ENCODE measurements around the gene AREL1. TPM values are rescaled to one million over a fixed set of nuclear protein-coding genes. Genes with fewer than 3 reads are reported as not detected.

Gene AREL1
- total and polyA plus RNA-seq, 2 of the 8 experiments (the other 6 are each of a cell fraction or from before 2014, with no cell fraction given), result 31.4 to 49.1 TPM

- Histone ChIP-seq H3K79me2 (ENCODE audit: control insufficient read depth in 1 of 2, insufficient read depth in 2 of 2, low read length in 2 of 2) (peaks cover 0 to 45% of the 10 kb centered on the region in 2 experiments; a peak in 2 of 4 replicates), H3K4ac (replicated peaks; ENCODE audit: insufficient read length, low read depth, low read length) (no peak overlapping the region)
These were observed 17.5 kb downstream of the AREL1 start for GRCh38 chr14:74695406-74695805.

More at GRCh38 chr14:74695406-74695805, 17.5 kb downstream of the AREL1 start:
- H3K27me3 ChIP-seq (replicated peaks in 1 of 4; ENCODE audit: control insufficient read depth in 3 of 4, extremely low read depth in 1 of 4, insufficient read depth in 3 of 4, low read length in 3 of 4), result no peaks in the 10 kb centered on the region
- H3K79me1 ChIP-seq (ENCODE audit: low read depth, low read length), result peaks cover 3% of the 10 kb centered on the region
- H4K8ac ChIP-seq (ENCODE audit: extremely low read depth, insufficient read depth, low read length), result no peak overlapping the region
- no peak overlapping the region for H3K23ac ChIP-seq (ENCODE audit: insufficient read length)
- no peak overlapping the region for H2AK5ac ChIP-seq (ENCODE audit: low read depth, low read length)
- no peak overlapping the region for H3K27ac ChIP-seq (ENCODE audit: low read depth, low read length)
- H3K36me3 ChIP-seq (ENCODE audit: control insufficient read depth in 2 of 4, insufficient read depth in 4 of 4, low read length in 3 of 4), result peaks cover 0 to 12% (median 4%) of the 10 kb centered on the region in 4 experiments; a peak in 4 of 8 replicates
- H2BK120ac ChIP-seq (replicated peaks; ENCODE audit: low read depth, low read length), result no peak overlapping the region
- H3K23me2 ChIP-seq (ENCODE audit: low read depth, low read length), result no peaks in the 10 kb centered on the region
- no peak overlapping the region for H3K18ac ChIP-seq (ENCODE audit: extremely low read depth, low read length)
- H4K91ac ChIP-seq (replicated peaks; ENCODE audit: insufficient read length, low read length), result no peak overlapping the region
- H3K56ac ChIP-seq (replicated peaks; ENCODE audit: insufficient read length, low read depth, low read length), result no peak overlapping the region
- ChIA-PET POLR2A (ENCODE audit: partially characterized antibody) (no interaction called here), CTCF (ENCODE audit: partially characterized antibody) (interaction anchor here (2.0 kb wide), 1 partner anchor 11 kb away, joined by 5 read pairs; no protein-coding TSS in a partner anchor)
- WGBS, 2 experiments (ENCODE audit: extremely low coverage in 1 of 2, insufficient coverage in 1 of 2, insufficient read length in 1 of 2, insufficient replicate concordance in 2 of 2, low coverage in 1 of 2, low lambda C conversion rate in 2 of 2, missing lambda C conversion rate in 1 of 2), result 94% methylated on average over 4 of the region's 4 CpGs; no CpG with 5 or more reads in 1 of the 2 experiments
- H4K5ac ChIP-seq (ENCODE audit: insufficient read length, low read depth, low read length), result no peak overlapping the region
- no peak overlapping the region for H2BK15ac ChIP-seq (ENCODE audit: low read length)
- H3K4me2 ChIP-seq (ENCODE audit: insufficient read depth in 1 of 2, low read depth in 2 of 2, low read length in 2 of 2), result no peak overlapping the region
- H3K9me3 ChIP-seq (ENCODE audit: insufficient read depth in 2 of 2, low read depth in 1 of 2, low read length in 1 of 2), result no peaks in the 10 kb centered on the region
- H2AFZ ChIP-seq (ENCODE audit: low read length), result no peak overlapping the region
- no peak overlapping the region for H2BK5ac ChIP-seq (ENCODE audit: low read depth, low read length)
- H3K4me1 ChIP-seq (replicated peaks in 1 of 4; ENCODE audit: control insufficient read depth in 3 of 4, insufficient read depth in 4 of 4, low read length in 3 of 4), result no peaks in the 10 kb centered on the region
- no peak overlapping the region for H3K9ac ChIP-seq (replicated peaks in 1 of 4; ENCODE audit: extremely low read depth in 1 of 4, low read depth in 3 of 4, low read length in 3 of 4)
- H4K20me1 ChIP-seq (replicated peaks in 1 of 2; ENCODE audit: control insufficient read depth in 1 of 2, insufficient read depth in 2 of 2, low read length in 2 of 2), result peaks cover 0 to 4% of the 10 kb centered on the region in 2 experiments
- no peak overlapping the region for H3K14ac ChIP-seq (ENCODE audit: insufficient read length)
- H2BK12ac ChIP-seq (ENCODE audit: low read depth, low read length), result no peak overlapping the region
- no peak for DNase-seq (ENCODE audit: low read depth in 1 of 2, low spot score in 2 of 2)
- H2BK20ac ChIP-seq (ENCODE audit: low read length), result no peak overlapping the region
- no peak overlapping the region for H3K4me3 ChIP-seq (ENCODE audit: extremely low read depth in 1 of 4, insufficient read depth in 2 of 4, low read depth in 3 of 4, low read length in 4 of 4)
- TF ChIP-seq EGR1 (IDR thresholded peaks at IDR 0.05; ENCODE audit: borderline replicate concordance, low read depth, low read length) (no peak), KDM1A (IDR thresholded peaks at IDR 0.05; ENCODE audit: borderline replicate concordance, low read length) (no peak), YY1 (IDR thresholded peaks at IDR 0.05; ENCODE audit: low read depth, low read length) (no peak), SP4 (IDR thresholded peaks at IDR 0.05; ENCODE audit: low read length) (no peak), SIX5 (IDR thresholded peaks at IDR 0.05; ENCODE audit: low read depth, low read length) (no peak), TAF1 (IDR thresholded peaks at IDR 0.05; ENCODE audit: low read depth, low read length) (no peak), JUND (IDR thresholded peaks at IDR 0.05; ENCODE audit: low read length) (no peak), CREB1 (IDR thresholded peaks at IDR 0.05) (no peak)
- FAIRE-seq, result no peak
